ENCODE data around the gene FNBP1. TPM values are rescaled to one million over a fixed set of nuclear protein-coding genes. Genes with fewer than 3 reads are reported as not detected.
"Not testable (repeated sequence)": the region's sequence is repeated elsewhere in the genome, so short reads cannot be mapped to it uniquely, and the experiment has no call there.

The FNBP1 gene
- total RNA-seq, 1 donor from 2014 or later = 87.2 TPM

- no peaks in the 10 kb centered on the region for H3K36me3 ChIP-seq
- intact Hi-C loops (cut with DNase I) = no loop called here
- no peak for DNase-seq (ENCODE audit: low spot score in 2 of 2)
- no peak for TF ChIP-seq CTCF (IDR thresholded peaks at IDR 0.05)
- H3K4me3 ChIP-seq = no peak overlapping the region
- H3K27me3 ChIP-seq = no peaks in the 10 kb centered on the region
- H3K4me1 ChIP-seq = peaks cover 1 to 9% of the 10 kb centered on the region in 2 donors
- H3K27ac ChIP-seq = no peak overlapping the region
- no peaks in the 10 kb centered on the region for H3K9me3 ChIP-seq
These were observed 41.8 kb downstream of the FNBP1 start for GRCh38 chr9:130001190-130001589.

- Histone ChIP-seq H3K4me1 (peaks cover 5 to 22% of the 10 kb centered on the region in 2 donors), H3K27me3 (no peaks in the 10 kb centered on the region), H3K27ac (no peak overlapping the region), H3K36me3 (no peaks in the 10 kb centered on the region), H3K9me3 (no peaks in the 10 kb centered on the region), H3K4me3 (no peak overlapping the region)
- TF ChIP-seq CTCF (IDR thresholded peaks at IDR 0.05) = no peak
- no peak for DNase-seq (ENCODE audit: low spot score in 2 of 2)
- intact Hi-C loops (cut with DNase I) = no loop called here
These were observed 43.9 kb downstream of the FNBP1 start for GRCh38 chr9:129999141-129999510.

- no peak for DNase-seq (ENCODE audit: low spot score in 2 of 2)
- Histone ChIP-seq H3K27ac (no peak overlapping the region), H3K4me1 (peaks cover 5 to 24% of the 10 kb centered on the region in 2 donors), H3K27me3 (no peaks in the 10 kb centered on the region), H3K9me3 (no peaks in the 10 kb centered on the region), H3K4me3 (no peak overlapping the region), H3K36me3 (no peaks in the 10 kb centered on the region)
- intact Hi-C loops (cut with DNase I) = no loop called here
- no peak for TF ChIP-seq CTCF (IDR thresholded peaks at IDR 0.05)
These were observed 44.4 kb downstream of the FNBP1 start for GRCh38 chr9:129998491-129999140.

- DNase-seq (ENCODE audit: low spot score in 2 of 2); H3K9me3 ChIP-seq; H3K27me3 ChIP-seq; H3K36me3 ChIP-seq; H3K4me3 ChIP-seq; intact Hi-C loops (cut with DNase I): not testable (repeated sequence)
- H3K27ac ChIP-seq = peak overlapping the region in 1 of 2 donors; percentile 26
- peaks cover 5 to 24% of the 10 kb centered on the region in 2 donors for H3K4me1 ChIP-seq
These were observed 45.3 kb downstream of the FNBP1 start for GRCh38 chr9:129997706-129998105.

- intact Hi-C loops (cut with DNase I) = no loop called here
- Histone ChIP-seq H3K4me3 (no peak overlapping the region), H3K36me3 (peaks cover 0 to 3% of the 10 kb centered on the region in 2 donors), H3K27me3 (no peaks in the 10 kb centered on the region), H3K4me1 (peaks cover 5 to 24% of the 10 kb centered on the region in 2 donors), H3K9me3 (no peaks in the 10 kb centered on the region), H3K27ac (peak overlapping the region; percentile 75 to 88)
- TF ChIP-seq CTCF (IDR thresholded peaks at IDR 0.05) = no peak
- no peak for DNase-seq (ENCODE audit: low spot score in 2 of 2)
These were observed 46.7 kb downstream of the FNBP1 start for GRCh38 chr9:129996161-129996830.

- no peak for DNase-seq (ENCODE audit: low spot score in 2 of 2)
- H3K4me1 ChIP-seq = peaks cover 5 to 24% of the 10 kb centered on the region in 2 donors
- H3K36me3 ChIP-seq = peaks cover 0 to 3% of the 10 kb centered on the region in 2 donors
- no peaks in the 10 kb centered on the region for H3K27me3 ChIP-seq
- peak overlapping the region; percentile 75 to 88 for H3K27ac ChIP-seq
- intact Hi-C loops (cut with DNase I) = loop anchor here (2.0 kb wide), 1 partner anchor 47 kb away; the partner anchor contains the start of gene FNBP1
- H3K4me3 ChIP-seq = no peak overlapping the region
- TF ChIP-seq CTCF (IDR thresholded peaks at IDR 0.05) = no peak
- H3K9me3 ChIP-seq = no peaks in the 10 kb centered on the region
These were observed 47.4 kb downstream of the FNBP1 start for GRCh38 chr9:129995409-129996160.
